Right lobe of liver (tissue), 6 donors: ENCODE measurements around the gene ANKS4B. TPM values are rescaled to one million over a fixed set of nuclear protein-coding genes. Genes with fewer than 3 reads are reported as not detected.
A peak's percentile ranks its signal among the peaks of the same experiment; 100 is the strongest.

Source experiments
- ATAC-seq, 4 donors: fragments of 200-7000 bp; cut with Tn5 transposase; one replicate each; pipeline ENCODE4 v1.9.1; 2020; ENCODE audit warnings: mild to moderate bottlenecking in 4 of 4, moderate library complexity in 4 of 4
- DNase-seq, 3 donors: peaks; one replicate each; pipeline ENCODE4 v3.0.0-alpha.2; 2020
- H3K27ac ChIP-seq, 3 donors: fragments of 200-600 bp; one replicate each; pipeline ENCODE4 v1.8.0; 2022
- H3K27me3 ChIP-seq, 2 donors: fragments of 200-600 bp; one replicate each; pipeline ENCODE4 v1.8.0; 2022
- H3K36me3 ChIP-seq, 4 donors: fragments of 200-600 bp; sonication (generic) in 1 of 4; one replicate each; pipeline versions ENCODE4 v1.5.1 to v1.8.0; 2017 to 2022; ENCODE audit warnings: control low read depth in 1 of 4
- H3K4me1 ChIP-seq, 4 donors: fragments of 200-600 bp; sonication (generic) in 1 of 4; one replicate each; pipeline versions ENCODE4 v1.5.1 to v1.8.0; 2017 to 2022; ENCODE audit warnings: control low read depth in 1 of 4
- H3K4me3 ChIP-seq, 3 donors: fragments of 200-600 bp; one replicate each; pipeline ENCODE4 v1.8.0; 2022
- H3K9me3 ChIP-seq, 4 donors: fragments of 200-600 bp; sonication (generic) in 1 of 4; one replicate each; pipeline versions ENCODE4 v1.5.1 to v1.8.0; 2017 to 2022; ENCODE audit warnings: control low read depth in 1 of 4
- CTCF ChIP-seq, 4 donors: fragments of 200-600 bp in 3 of 4; fragments of 450-650 bp in 1 of 4; IDR thresholded peaks; one replicate each; pipeline versions ENCODE4 v1.5.1 to v1.8.0; 2016 to 2022; ENCODE audit warnings: antibody characterized with exemption in 4 of 4, mild to moderate bottlenecking in 2 of 4
- POLR2A ChIP-seq: fragments of 450-650 bp; IDR thresholded peaks from one replicate; pipeline ENCODE4 v1.6.1; 2017; ENCODE audit warnings: antibody characterized with exemption, mild to moderate bottlenecking
- WGBS: methylation state at CpG from one replicate; pipeline ENCODE4 v1.1.6; 2018; ENCODE audit warnings: low coverage, low lambda C conversion rate; ENCODE audit not compliant: insufficient coverage; ENCODE audit errors: missing lambda C conversion rate; 5-methylcytosine and 5-hydroxymethylcytosine counted together
- intact Hi-C, 2 donors: fragments of 100-400 bp; cut with DNase I; formaldehyde crosslinking; loops; one replicate each; pipeline versions ENCODE4 v1.11.2 to v1.14.1; 2022
- total RNA-seq, 6 experiments: library from RNA; depleted of rRNA in 2 of 6; stranded (reverse); fragments of >200 nt in 2 of 6; fragmentation: NEBNext Ultra II Directional in 3 of 6; extraction: Animal tissue kit (Norgen Biotek cat#: 25700) in 3 of 6; gene quantifications; one replicate each; pipeline versions ENCODE4 v1.1.0 to v1.2.4, GENCODE V29; 2016 to 2023
- donor health status: DM: no; HTN: yes; CAD: no.
- donor health status: DM: no; HTN: no; CAD: no.
- donor health status: DM: no; HTN: no; CAD: no.
- donor health status: DM: no; HTN: yes; CAD: no.
- donor health status: DM: no; HTN: yes; CAD: no.

ANKS4B gene
- total RNA-seq, 6 experiments from 2014 or later, result 10.0 to 16.3 (median 11.4) TPM

DNA sequence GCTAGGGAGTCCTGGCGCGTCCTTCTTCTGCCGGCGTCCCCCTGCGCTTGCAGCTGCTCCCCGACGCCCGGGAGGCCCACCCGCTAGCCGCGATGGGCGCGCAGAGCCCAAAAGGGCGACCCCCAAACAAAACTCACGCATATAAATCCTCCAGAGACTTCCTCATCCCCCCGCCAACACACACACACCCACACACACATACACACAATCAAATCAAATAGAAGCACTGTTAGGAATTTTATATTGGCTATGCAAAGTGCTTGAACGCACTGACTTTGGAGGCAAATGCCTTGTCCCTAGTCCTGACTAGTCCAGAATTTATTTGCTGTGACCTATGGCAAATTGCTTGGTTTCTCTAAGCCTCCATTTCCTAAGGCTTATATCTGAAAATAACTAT lies 68.4 kb downstream of the ANKS4B start:
- 0% methylated on average over 5 of the region's 17 CpGs for WGBS
- Histone ChIP-seq H3K9me3 (no peaks in the 10 kb centered on the region), H3K4me1 (peaks cover 0 to 8% (median 0%) of the 10 kb centered on the region in 4 donors), H3K27ac (peak overlapping the region in 2 of 3 donors; percentile 42 to 47), H3K4me3 (peak overlapping the region; percentile 53 to 69 (median 65)), H3K27me3 (no peaks in the 10 kb centered on the region), H3K36me3 (no peaks in the 10 kb centered on the region)
- no peak for DNase-seq
- ATAC-seq, result peak in 1 of 4 donors; percentile 1
- TF ChIP-seq POLR2A (no peak), CTCF (IDR thresholded peaks at IDR 0.05) (no peak)
- intact Hi-C loops, result no loop called here

GRCh38 chr16:21302454-21302853 lies 69.0 kb downstream of the ANKS4B start:
- no peaks in the 10 kb centered on the region for H3K36me3 ChIP-seq
- peaks cover 0 to 8% (median 0%) of the 10 kb centered on the region in 4 donors for H3K4me1 ChIP-seq
- H3K27ac ChIP-seq, result no peak overlapping the region
- no peak for DNase-seq
- ATAC-seq, result no peak
- no peaks in the 10 kb centered on the region for H3K27me3 ChIP-seq
- H3K4me3 ChIP-seq, result no peak overlapping the region
- intact Hi-C loops, result no loop called here
- H3K9me3 ChIP-seq, result no peaks in the 10 kb centered on the region
- TF ChIP-seq POLR2A (no peak), CTCF (IDR thresholded peaks at IDR 0.05) (no peak)
- 52% methylated on average over 3 of the region's 3 CpGs for WGBS

DNA sequence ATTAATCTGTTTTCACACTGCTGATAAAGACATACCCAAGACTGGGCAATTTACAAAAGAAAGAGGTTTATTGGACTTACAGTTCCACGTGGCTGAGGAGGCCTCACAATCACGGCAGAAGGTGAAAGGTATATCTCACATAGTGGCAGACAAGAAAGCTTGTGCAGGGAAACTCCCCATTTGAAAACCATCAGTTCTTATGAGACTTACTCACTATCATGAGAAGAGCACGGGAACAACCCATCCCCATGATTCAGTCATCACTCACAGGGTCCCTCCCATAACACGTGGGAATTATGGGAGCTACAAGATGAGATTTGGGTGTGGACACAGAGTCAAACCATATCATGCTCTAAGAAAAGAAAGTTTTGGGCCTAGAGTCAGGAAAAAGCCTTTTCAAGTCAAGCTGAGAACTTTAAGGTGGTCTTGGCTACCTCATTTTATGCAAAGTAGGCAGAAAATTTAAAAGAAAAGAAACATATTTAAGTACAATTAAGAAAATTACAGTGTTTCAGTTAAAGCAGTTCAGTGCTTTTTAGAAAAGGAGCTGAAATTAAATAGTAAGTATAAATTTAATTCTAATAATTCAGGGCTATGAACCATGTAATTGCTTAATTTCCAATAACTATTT lies 69.5 kb downstream of the ANKS4B start:
- no peak for ATAC-seq
- TF ChIP-seq POLR2A, result no peak
- TF ChIP-seq CTCF (IDR thresholded peaks at IDR 0.05), result no peak
- H3K36me3 ChIP-seq, result no peaks in the 10 kb centered on the region
- intact Hi-C loops, result no loop called here
- peaks cover 0 to 8% (median 0%) of the 10 kb centered on the region in 4 donors for H3K4me1 ChIP-seq
- no peak overlapping the region for H3K27ac ChIP-seq
- H3K27me3 ChIP-seq, result no peaks in the 10 kb centered on the region
- WGBS, result 75% methylated on average over 4 of the region's 4 CpGs
- DNase-seq, result no peak
- H3K4me3 ChIP-seq, result no peak overlapping the region
- H3K9me3 ChIP-seq, result no peaks in the 10 kb centered on the region

Other genes with a start within 250 kb of the ANKS4B start
- gene DNAH3, start 82.9 kb upstream of the ANKS4B start, total RNA-seq, result not detected
- gene LDAF1, start 75.0 kb upstream of the ANKS4B start, total RNA-seq, result 1 to 10 TPM; 1.5 to 3.1 (median 2.1) TPM
- gene ZP2, start 22.1 kb upstream of the ANKS4B start, total RNA-seq, result not detected
- gene CRYM, start 44.6 kb downstream of the ANKS4B start, total RNA-seq, result 10 to 100 TPM in 2 of 6 experiments, 1 to 10 TPM in 4; 4.4 to 14.9 (median 5.9) TPM